Stimulated activated CD4-positive, alpha-beta T cell treated with anti-CD3 and anti-CD28 coated beads, Interleukin-15, amount 100 ng/mL, for 1 hour (primary cell): ENCODE results near the gene ERVK3-1.
"Not testable (repeated sequence)": the region's sequence is repeated elsewhere in the genome, so short reads cannot be mapped to it uniquely, and the experiment has no call there.

Experiments
- DNase-seq, 2 donors: peaks; one replicate each; pipeline ENCODE4 v3.0.0-alpha.2; 2020; ENCODE audit warnings: low read depth in 1 of 2, low spot score in 1 of 2

Gene ERVK3-1

GRCh38 chr19:58304255-58304654 is 922 bp upstream of the ERVK3-1 start:
- DNase-seq: no peak

GRCh38 chr19:58304748-58305064 is 471 bp upstream of the ERVK3-1 start:
- DNase-seq: no peak

GRCh38 chr19:58305932-58306323 is 751 bp downstream of the ERVK3-1 start:
- no peak for DNase-seq

GRCh38 chr19:58307736-58308135 is 2.6 kb downstream of the ERVK3-1 start:
- DNase-seq: no peak

- not testable (repeated sequence) for DNase-seq
Measured at GRCh38 chr19:58310685-58311084, 5.5 kb downstream of the ERVK3-1 start.

- no peak for DNase-seq
Measured at GRCh38 chr19:58311345-58311865, 6.2 kb downstream of the ERVK3-1 start.

GRCh38 chr19:58315580-58315979 is 10.4 kb downstream of the ERVK3-1 start:
- DNase-seq: no peak

- no peak for DNase-seq
Measured at GRCh38 chr19:58317476-58318072, 12.4 kb downstream of the ERVK3-1 start.

GRCh38 chr19:58318297-58318696 is 13.1 kb downstream of the ERVK3-1 start:
- DNase-seq: no peak

- DNase-seq: no peak
Measured at GRCh38 chr19:58319241-58319640, 14.1 kb downstream of the ERVK3-1 start.

GRCh38 chr19:58325311-58326022 is 20.3 kb downstream of the ERVK3-1 start:
- no peak for DNase-seq

GRCh38 chr19:58326501-58326913 is 21.3 kb downstream of the ERVK3-1 start:
- DNase-seq: no peak

- DNase-seq: peak; percentile 70 to 77
Measured at GRCh38 chr19:58326914-58327726, 21.9 kb downstream of the ERVK3-1 start, which contains the start of gene ZSCAN22. TSS of gene ZSCAN22 (plus strand) at chr19:58326994. CDS start at chr19:58334803, 7,809 bp downstream.

GRCh38 chr19:58328999-58329398 is 23.8 kb downstream of the ERVK3-1 start:
- no peak for DNase-seq

- DNase-seq: no peak
Measured at GRCh38 chr19:58330458-58330857, 25.3 kb downstream of the ERVK3-1 start.

- no peak for DNase-seq
Measured at GRCh38 chr19:58332697-58333096, 27.5 kb downstream of the ERVK3-1 start.

GRCh38 chr19:58334691-58335249 is 29.6 kb downstream of the ERVK3-1 start:
- DNase-seq: no peak

GRCh38 chr19:58335630-58336029 is 30.5 kb downstream of the ERVK3-1 start:
- no peak for DNase-seq

GRCh38 chr19:58336216-58336615 is 31.0 kb downstream of the ERVK3-1 start:
- no peak for DNase-seq

- no peak for DNase-seq
Measured at GRCh38 chr19:58336820-58337219, 31.6 kb downstream of the ERVK3-1 start.

GRCh38 chr19:58338336-58338735 is 33.2 kb downstream of the ERVK3-1 start:
- DNase-seq: no peak
